HG03135 (cell line): ENCODE measurements around the gene BARHL1.

Source experiments
- ATAC-seq: cut with Tn5 transposase; IDR thresholded peaks from one replicate; pipeline ENCODE4 v1.9.1; 2021; ENCODE audit warnings: mild to moderate bottlenecking, moderate library complexity; ENCODE audit not compliant: unreplicated experiment

BARHL1 gene

DNA sequence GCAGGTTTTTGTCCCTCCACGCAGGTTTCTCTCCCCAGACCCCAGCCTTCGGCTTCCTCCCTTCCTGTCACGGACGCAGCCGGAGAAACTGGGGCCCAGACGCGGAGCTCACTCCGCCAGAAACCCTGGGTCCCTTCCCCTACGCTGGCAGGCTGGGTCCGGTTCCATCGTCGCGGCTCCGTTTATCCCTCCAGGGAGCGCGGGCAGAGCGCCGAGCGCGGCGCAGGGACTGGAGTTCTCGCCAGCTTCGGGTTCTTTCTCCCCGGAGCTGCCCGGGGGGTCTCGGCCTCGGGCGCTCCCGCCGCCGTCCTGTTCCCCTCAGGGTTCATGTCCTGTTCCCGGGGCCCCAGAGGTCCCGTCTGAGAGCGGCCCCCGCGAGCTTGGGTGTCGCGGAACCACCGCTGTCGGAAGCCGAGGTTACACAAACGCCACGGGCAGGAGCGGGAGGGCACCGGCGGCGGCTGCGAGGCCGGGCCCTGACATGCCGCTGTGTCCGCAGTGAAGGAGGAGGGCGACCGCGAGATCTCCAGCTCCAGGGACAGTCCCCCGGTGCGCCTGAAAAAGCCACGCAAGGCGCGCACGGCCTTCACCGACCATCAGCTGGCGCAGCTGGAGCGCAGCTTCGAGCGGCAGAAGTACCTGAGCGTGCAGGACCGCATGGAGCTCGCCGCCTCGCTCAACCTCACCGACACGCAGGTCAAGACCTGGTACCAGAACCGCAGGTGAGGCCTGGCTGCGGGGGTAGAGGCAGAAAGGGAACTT, 4.6 kb downstream of the BARHL1 start:
- no peak for ATAC-seq

DNA sequence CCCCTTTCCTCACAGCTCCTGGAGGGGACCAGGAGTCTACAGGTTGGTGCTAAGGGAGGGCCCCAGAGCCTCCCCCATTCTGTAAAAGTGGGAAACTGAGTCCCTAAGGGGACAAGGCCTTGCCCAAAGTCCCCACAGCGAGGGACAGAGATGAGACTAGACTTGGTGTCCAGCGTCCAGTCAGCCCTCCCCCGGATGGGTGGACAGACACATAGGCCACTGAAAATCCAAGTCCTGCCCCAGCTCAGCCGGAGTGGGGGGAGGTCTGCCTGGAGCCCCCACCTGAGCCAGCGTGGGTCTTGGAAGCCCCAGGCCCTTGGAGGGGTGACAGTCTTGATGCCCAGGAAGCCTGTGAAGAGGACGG, 5.2 kb downstream of the BARHL1 start:
- ATAC-seq: no peak

DNA sequence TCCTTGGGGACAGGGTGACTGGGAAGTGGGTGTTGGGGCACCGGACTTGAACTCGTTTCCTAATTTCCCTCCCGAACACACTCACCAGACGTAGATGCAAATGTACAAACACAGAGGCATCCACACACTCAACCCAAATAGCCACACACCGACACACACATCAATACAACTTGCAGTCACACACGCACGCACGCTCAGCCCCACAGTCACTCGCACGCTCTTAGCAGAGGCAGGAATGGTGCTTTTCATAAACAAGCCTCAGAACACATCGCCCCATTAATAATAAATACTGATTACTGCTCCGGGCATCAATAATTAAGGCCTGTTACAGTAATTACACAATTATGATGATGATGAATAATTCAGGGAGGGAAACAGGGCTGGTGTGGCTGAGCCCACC, 5.7 kb downstream of the BARHL1 start:
- no peak for ATAC-seq

DNA sequence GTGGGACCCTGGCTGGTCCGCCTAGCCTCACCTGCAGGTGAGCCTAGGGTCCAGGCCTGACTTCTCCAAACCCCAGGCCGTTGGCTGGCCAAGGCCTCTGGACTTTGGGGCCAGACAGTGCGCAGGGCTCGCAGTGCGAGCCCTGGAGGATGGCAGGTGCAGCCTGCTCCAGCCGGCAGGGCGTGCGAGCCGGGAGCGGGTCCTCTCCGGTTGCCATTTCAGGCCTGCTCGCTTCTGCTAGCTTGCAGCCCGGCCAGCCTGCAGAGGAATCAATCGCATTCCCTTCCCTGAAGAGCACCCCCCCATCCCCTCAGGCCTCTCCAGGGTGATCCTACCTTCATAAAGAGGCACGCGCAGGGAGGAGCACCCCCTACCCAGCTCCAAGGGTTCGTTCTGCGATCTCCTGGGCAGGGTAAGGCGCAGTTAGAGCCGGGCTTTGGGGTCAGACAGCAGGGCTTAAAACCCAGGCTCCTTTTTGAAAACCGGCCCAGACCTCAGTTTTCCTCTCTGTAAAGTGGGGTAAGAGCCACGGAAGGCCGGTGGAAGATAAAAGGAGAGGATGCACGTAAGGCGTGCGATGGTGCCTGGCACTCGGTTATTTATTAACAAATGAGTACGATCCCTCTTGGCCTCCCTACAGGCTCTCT, 6.2 kb downstream of the BARHL1 start:
- no peak for ATAC-seq

DNA sequence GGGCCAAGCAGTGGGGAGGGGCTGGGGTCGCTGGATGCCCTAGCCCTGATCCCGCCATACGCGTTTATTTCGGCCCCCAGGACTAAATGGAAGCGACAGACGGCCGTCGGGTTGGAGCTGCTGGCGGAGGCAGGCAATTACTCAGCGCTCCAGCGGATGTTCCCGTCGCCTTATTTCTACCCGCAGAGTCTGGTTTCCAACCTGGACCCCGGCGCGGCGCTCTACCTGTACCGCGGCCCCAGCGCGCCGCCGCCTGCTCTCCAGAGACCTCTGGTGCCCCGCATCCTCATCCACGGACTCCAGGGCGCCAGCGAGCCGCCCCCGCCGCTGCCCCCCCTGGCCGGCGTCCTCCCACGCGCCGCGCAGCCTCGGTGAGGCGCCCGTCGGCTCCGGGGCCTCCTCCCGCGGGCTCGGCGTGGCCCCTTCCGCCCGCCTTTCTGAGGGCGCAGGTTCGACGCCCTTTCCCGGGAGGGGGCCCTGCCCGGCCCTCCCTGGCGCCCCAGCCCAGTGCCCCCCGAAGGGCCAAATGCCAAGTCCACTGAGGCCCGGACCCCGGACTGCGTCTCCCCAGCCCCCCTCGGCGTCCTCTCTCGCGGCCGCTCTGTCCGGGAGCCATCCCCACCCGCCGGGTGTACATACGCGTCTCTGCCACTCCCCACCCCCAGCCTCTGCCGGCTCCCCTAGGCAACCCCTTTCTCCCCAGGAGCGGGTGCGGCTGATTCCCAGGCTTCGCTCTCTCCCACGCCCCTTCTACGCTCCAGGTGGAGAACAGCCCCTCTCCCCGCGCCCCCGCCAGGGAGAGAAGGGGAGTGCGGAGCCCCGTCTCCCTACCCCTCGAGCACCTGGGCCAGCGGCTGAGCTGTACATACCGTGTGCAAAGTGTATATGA, 7.0 kb downstream of the BARHL1 start:
- no peak for ATAC-seq

DNA sequence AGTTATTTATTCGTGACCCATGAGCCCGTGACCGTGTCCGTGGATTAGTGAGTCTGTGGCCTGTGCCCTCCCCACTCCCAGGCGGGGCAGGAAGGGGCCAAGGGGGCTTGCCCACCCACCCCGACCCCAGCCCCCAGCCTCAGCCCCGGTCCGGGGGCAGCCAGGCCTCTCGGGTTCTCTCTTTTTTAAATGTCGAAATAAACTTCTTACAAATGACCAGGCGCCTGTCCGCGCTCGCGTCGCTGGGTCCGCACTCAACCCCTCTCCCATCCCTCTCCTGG, 7.6 kb downstream of the BARHL1 start:
- ATAC-seq: no peak

DNA sequence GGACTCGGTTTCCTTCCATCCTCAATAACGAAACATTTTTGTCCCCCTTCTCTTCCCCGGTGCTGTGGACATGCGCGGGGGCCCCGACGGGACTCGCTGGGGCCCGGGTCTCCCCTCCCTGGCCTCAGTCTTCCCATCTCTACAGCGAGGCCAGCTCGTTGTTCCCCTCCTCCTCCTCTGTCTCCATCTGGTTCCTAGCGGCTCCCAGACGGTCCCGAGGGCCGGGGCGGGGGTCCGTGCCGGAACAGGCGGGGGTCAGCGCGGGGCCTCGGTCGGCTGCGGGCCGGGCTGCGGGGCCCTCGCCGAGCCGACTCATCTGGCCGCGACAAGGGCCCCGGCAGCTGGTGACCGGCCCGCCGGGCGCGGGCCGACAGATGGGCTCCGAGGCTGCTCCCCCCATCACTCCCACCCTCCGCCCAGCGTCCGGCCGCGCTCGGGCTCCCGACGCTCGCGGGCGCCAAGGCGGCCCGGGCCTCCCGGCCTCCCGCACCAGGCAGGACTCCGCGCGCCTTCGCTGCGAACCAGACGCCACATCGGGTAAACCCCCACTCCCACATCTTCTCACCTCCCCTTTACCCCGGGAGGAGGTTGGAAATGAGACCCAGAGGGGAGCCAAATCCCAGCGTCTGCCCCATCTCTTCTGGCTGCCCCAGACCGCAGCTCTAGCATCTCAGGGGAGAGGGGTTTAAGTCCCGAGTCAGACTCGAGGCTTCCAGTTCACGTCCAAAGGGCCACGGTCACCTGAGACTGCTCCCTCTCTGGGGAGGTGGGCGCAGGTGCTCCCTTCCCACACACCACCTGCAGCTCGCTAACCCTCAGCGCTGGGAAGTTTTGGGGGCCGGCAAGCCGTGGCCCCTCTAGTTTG, 8.1 kb downstream of the BARHL1 start:
- ATAC-seq: no peak

DNA sequence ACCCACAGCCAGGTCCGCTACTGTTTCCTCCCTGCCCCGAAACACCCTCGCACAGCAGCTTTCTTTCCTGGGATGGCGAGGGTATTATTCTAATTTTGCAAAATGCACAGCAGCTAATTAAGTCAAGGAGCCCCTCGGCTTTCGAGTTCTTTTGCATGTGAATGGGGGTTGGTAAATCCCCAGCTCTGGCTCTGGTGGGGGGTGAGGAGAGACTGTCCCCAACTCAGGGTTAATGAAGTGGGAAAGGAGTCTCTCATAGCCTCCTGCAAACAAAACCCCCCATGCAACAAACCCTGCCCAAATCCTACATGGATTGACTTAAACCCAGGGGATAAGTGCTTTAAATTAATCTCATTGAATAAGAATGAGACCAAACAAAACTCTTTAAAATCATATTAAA, 8.8 kb downstream of the BARHL1 start:
- no peak for ATAC-seq

DNA sequence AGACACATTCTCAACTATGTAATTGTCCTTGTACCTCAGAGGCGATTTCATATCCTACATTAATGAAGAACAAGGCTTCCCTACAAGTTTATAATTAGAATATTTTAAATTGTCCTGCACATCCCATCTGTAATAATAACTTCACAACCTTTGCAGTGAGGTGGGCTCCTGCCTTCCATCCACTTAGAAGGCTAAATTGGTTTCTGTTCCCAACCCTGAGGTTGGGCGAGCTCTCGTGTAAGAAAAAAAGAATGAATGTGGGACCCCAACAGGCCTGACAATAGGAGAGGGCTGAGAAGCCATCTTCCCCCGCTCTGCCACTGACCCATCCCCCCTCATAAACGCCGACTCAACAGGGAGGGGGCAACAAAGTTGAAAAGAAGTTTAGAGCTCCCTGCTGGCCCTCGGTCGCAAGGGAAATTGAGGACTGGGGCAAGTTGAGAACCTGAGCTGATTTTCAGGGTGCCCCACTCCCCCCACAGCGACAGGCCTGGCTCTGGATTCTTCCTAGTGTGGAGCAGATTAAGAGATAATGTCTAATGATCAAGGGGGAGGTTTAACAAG, 9.4 kb downstream of the BARHL1 start:
- no peak for ATAC-seq

DNA sequence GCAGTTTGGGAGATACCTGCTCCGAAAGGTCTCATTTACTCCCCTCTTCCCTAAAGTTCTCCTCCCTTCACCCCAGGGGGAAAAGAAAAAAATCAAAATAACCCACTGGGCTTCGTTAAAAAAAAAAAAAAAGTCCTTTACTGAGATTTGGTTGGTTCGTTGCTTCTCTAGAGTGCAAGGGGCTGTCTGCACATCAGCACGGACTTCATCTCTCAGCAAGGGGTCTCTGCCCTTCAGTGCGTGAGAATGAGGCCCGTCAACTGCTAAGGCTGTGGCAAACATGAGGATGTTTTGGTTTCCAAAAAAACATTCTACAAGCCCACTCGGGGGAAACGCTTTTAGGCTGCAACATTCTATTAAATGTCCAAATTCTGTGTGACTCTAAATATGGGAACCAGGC, 10.0 kb downstream of the BARHL1 start:
- ATAC-seq: no peak

DNA sequence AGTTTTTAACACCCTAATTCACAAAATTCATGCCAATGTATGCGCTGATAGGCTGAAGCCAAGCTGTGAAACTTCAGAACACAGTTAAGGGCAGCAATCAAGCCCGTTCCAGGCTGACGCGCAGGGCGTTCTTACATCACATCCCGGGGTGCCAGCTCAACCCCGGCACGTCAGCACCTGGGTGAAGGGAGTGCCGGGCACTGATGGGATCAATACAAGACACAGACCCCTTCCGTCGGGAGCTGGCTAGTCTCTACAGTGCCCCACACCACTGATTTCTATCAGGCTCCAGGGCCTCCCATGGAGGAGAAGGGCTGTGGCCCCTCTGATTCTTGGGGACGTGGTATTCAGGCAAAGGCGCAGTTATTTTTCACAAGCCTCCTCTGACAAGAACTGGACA, 12.0 kb downstream of the BARHL1 start:
- ATAC-seq: no peak

DNA sequence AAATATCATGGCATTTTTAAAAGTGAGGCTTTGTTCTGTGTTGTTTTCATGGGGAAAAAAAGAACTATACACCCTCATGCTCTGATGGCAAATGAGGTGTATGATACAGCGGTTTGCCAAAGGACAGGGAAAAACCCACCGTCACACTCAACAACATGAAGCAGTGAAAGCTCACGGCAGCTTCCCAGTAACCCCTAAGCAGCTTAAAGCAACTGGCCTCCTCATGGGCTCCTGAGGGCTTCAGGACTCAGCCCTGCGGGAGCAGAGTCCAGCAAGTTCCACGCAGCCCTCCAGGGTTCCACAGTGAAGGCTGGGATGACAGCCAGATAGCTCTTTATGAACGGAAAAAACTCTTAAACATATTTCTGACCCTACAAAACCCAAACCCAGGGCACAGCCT, 12.9 kb downstream of the BARHL1 start:
- no peak for ATAC-seq

DNA sequence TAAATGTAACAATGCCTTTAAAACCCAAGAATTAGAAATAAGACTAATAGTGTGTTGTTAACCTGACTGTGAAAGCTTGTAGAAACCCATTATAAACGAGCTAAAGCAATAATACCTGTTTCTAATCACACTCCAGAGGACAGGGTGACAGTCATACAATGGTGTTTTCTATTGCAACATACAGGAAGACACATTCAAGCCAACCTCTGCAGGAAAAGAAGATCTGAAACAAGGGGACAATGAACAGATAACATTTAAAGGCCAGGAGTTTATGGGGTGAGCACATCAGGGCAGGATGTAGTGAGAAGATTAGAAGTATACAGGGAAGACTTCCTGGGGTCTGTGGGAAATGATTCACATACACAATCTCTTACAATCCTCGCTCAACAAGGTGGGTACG, 13.8 kb downstream of the BARHL1 start:
- ATAC-seq: no peak

DNA sequence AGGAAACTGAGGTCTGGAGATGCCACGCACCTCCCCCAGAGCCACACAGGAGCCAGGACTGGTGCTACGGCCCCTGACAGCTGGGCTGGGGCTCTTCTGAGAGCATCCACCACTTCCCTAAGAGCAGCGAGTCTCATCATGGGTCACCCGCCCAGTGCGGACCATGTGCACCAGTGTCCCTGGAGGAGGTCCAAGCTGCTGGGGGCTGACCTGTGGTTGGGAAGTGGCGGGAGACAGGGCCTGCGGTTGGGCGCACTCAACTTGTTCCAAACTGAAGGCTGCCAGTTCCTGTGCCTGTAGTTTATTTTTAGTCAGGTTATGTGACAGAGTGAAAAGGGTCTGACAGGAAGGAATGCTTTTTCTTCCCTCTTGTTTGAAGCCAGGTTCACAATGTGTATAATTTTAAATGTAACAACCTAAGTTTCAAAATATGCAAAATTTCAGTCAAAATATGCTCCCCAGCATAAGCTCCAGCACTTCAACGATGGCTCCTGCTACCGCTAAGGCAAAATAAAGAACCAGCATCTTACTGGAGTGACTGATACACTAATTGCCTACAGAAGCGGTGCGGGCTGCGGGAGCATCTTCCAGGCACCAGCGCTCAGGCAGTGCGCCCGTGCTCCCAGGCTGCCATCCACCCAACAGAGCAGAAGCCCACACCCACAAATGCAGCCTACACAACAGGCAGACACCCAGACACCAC, 14.8 kb downstream of the BARHL1 start:
- ATAC-seq: no peak

DNA sequence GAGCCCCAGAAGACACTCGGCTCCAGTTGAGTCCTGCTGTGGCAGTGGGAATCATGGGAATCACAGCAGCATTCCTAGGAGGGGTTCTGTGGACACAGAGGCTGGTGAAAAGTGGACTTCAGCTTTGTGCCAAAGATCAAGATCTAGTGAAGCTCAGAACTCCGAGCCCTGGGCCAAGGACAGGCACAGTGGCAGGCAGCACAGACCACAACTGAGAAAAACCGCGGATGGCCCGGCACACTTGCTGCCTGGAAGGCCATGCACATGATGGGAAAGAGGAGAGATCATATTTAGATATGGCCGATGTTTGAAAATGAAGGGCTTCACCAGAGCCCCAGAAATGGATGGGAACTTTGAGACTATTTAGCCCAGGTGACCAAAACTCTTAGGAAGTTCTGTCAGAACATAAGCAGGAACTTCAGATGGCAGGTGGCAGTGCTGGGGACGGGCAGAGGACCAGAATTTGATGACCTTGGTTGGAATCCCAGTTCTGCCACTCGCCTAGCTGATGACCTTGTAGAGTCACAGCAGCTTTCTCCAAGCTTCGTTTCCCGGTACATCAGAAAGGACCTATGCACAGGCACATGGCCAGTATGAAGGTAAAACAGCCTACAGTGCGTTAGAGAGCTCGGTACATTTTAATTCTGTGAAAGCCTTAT, 18.0 kb downstream of the BARHL1 start:
- no peak for ATAC-seq

DNA sequence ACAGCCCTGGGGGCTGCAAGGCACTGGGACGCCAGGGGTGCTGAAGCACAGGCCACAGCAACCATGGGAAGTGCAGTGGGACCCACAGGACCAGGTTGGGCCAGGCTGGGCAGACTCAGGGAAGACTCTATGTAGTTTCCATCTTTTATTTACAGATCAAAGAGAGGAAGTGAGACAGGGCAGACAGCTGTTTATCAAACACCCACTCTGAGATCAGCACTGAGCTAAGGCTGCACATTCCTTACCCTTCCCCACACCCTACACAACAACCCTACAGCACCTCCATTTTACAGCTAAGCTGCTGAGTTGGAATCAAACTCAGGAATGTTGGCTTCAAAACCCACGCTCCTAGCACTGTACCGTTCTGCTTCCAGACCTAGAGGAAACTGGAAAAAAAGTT, 19.8 kb downstream of the BARHL1 start:
- ATAC-seq: no peak

DNA sequence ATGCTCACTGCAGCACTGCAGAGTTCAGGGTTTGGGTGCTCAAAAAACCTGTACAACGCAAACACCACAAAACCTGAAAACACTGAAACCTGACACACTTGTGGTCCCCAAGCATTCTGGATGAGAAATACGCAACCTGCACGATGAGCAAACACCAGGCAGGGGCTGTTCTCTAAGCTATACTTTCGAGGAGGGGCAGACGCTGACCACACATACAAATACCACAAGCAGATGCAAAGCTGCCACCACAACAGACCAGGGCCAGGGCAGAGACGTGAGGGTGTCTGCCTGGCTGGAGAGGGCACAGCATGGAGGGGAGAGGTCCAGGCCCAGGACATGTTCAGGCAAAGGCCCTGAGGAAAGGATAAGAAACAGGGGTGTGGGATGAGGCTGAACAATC, 23.0 kb downstream of the BARHL1 start:
- no peak for ATAC-seq

DNA sequence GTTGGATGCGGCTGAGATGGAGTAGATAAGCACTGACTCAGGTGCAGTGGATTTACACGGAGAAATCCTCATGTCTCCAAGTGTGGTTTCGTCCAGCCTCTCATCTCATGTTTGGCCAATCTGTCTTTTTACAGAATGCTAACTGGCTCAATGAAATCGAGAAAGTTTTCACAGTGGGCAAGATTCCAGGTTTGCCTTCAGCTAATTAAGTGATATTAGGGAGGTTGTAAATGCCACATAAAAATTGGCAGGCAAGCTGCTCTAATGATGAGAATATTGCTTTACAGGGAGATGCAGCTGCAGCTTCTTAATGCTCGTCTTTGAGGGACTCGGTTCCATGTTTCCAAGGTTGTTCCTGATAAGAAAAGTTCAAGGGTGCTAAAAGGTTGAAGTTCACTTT, 23.7 kb downstream of the BARHL1 start:
- ATAC-seq: no peak

DNA sequence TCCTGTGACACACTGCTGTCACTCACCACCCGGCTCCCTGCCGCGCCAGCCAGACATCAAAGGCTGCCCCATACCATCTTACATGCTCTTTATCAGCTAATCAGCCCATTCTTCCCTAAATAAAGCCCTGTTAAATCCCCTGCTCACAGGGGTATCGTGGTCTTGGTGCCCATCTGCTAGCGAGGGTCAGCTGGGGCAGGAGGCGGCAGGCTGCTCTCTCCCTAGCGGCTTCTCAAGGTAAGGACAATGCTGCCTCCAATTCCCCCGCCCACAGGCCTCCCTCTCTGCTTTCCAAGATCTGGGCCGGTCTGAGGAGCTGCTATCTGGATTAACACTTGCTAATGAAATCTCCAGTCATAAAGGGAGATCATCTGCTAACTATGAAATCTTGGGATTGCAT, 26.8 kb downstream of the BARHL1 start:
- ATAC-seq: no peak

DNA sequence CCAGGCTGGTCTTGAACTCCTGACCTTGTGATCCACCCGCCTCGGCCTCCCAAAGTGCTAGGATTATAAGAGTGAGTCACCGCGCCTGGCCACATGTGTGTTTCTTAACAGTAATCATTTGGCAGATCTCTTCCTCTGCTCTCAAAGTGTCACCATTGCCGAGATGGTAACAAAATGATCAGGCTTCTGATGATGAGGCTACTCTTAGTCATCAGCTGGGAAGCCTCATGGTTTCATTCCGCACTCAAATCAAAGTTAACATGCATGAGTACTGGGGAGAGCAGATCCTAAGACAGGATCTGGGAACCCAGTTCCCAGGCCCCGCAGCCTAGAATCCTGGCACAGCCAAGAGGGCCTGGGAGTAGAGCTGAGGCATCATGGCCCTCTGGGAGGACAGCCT, 27.4 kb downstream of the BARHL1 start:
- ATAC-seq: no peak
